ENCODE data around the gene NRSN1. TPM values are rescaled to one million over a fixed set of nuclear protein-coding genes. Genes with fewer than 3 reads are reported as not detected.

NRSN1 gene
- total and polyA plus RNA-seq, 4 donors: not detected

DNA sequence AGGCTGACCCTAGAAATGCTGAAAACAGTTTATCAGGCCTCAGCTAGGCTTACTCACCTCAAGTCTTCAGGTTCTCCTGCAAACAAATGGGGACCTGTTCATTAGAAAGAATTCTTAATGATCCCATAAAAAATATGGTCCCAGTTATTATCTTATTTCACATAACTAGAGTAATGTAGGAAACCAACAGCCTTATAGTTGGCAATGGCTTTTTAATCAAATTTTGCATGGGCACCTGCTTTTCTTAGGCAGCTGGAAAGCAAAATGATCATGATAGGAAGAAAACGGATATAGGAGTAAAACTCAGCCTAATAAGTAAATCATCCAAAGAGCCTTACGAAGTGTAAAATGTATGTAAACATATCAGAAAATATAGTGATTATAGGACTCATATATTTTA, 1.3 kb downstream of the NRSN1 start:
- TF ChIP-seq EGR1 (IDR thresholded peaks at IDR 0.05; ENCODE audit: low read depth in 2 of 2) (no peak), FOXA2 (IDR thresholded peaks at IDR 0.05) (no peak), HNF4A (conservative IDR thresholded peaks at IDR 0.05) (no peak), JUND (IDR thresholded peaks at IDR 0.05) (no peak), TAF1 (conservative IDR thresholded peaks at IDR 0.05) (no peak), FOXA1 (IDR thresholded peaks at IDR 0.05) (no peak), NR2F2 (IDR thresholded peaks at IDR 0.05) (no peak), RXRA (IDR thresholded peaks at IDR 0.05) (no peak)
- TF ChIP-seq, protein P1, sequence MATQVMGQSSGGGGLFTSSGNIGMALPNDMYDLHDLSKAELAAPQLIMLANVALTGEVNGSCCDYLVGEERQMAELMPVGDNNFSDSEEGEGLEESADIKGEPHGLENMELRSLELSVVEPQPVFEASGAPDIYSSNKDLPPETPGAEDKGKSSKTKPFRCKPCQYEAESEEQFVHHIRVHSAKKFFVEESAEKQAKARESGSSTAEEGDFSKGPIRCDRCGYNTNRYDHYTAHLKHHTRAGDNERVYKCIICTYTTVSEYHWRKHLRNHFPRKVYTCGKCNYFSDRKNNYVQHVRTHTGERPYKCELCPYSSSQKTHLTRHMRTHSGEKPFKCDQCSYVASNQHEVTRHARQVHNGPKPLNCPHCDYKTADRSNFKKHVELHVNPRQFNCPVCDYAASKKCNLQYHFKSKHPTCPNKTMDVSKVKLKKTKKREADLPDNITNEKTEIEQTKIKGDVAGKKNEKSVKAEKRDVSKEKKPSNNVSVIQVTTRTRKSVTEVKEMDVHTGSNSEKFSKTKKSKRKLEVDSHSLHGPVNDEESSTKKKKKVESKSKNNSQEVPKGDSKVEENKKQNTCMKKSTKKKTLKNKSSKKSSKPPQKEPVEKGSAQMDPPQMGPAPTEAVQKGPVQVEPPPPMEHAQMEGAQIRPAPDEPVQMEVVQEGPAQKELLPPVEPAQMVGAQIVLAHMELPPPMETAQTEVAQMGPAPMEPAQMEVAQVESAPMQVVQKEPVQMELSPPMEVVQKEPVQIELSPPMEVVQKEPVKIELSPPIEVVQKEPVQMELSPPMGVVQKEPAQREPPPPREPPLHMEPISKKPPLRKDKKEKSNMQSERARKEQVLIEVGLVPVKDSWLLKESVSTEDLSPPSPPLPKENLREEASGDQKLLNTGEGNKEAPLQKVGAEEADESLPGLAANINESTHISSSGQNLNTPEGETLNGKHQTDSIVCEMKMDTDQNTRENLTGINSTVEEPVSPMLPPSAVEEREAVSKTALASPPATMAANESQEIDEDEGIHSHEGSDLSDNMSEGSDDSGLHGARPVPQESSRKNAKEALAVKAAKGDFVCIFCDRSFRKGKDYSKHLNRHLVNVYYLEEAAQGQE (IDR thresholded peaks at IDR 0.05): no peak
- TF ChIP-seq, protein P2, sequence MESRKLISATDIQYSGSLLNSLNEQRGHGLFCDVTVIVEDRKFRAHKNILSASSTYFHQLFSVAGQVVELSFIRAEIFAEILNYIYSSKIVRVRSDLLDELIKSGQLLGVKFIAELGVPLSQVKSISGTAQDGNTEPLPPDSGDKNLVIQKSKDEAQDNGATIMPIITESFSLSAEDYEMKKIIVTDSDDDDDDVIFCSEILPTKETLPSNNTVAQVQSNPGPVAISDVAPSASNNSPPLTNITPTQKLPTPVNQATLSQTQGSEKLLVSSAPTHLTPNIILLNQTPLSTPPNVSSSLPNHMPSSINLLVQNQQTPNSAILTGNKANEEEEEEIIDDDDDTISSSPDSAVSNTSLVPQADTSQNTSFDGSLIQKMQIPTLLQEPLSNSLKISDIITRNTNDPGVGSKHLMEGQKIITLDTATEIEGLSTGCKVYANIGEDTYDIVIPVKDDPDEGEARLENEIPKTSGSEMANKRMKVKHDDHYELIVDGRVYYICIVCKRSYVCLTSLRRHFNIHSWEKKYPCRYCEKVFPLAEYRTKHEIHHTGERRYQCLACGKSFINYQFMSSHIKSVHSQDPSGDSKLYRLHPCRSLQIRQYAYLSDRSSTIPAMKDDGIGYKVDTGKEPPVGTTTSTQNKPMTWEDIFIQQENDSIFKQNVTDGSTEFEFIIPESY (IDR thresholded peaks at IDR 0.05): no peak
- TF ChIP-seq, protein P3, sequence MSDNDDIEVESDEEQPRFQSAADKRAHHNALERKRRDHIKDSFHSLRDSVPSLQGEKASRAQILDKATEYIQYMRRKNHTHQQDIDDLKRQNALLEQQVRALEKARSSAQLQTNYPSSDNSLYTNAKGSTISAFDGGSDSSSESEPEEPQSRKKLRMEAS (IDR thresholded peaks at IDR 0.05): no peak
- Histone ChIP-seq H3K27ac (ENCODE audit: low read depth in 1 of 2, low read length in 2 of 2) (no peak overlapping the region), H3K36me3 (ENCODE audit: control insufficient read depth in 4 of 4, insufficient read depth in 3 of 4, low read depth in 1 of 4, low read length in 3 of 4) (no peaks in the 10 kb centered on the region), H3K9me3 (ENCODE audit: control insufficient read depth in 4 of 4, low read length in 3 of 4) (peaks cover 0 to 2% (median 0%) of the 10 kb centered on the region in 4 donors), H3K27me3 (ENCODE audit: control insufficient read depth in 4 of 4, insufficient read depth in 4 of 4, low read length in 3 of 4) (no peaks in the 10 kb centered on the region), H3K9ac (ENCODE audit: low read depth in 1 of 2, low read length in 2 of 2) (no peak overlapping the region), H3K4me3 (ENCODE audit: low read depth in 1 of 3, low read length in 3 of 3) (no peak overlapping the region), H3K4me1 (ENCODE audit: control insufficient read depth in 4 of 4, insufficient read depth in 4 of 4, low read length in 3 of 4) (peaks cover 0 to 3% (median 0%) of the 10 kb centered on the region in 4 donors)
- no peak for DNase-seq (ENCODE audit: low spot score)
- 72% methylated on average over 2 of the region's 2 CpGs for WGBS

DNA sequence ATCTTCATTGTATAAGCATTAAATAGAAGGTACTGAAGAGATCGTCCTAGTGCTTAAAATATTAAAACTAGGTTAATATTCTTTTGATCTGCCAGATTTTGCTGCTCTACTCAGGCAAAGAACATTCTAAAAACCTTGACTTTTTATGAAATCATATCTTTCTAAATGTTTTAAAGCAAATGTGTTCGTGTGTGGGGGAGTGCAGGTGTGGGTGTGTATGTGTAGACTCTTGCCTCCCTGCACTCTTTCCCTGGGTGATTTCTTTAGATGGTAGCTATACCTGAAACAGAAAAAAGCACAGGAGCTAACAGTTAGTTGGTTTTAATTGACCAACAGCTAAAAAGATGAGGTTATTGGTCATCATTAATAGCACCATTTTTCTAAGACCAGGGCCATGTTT, 5.7 kb downstream of the NRSN1 start:
- DNase-seq (ENCODE audit: low spot score): no peak
- Histone ChIP-seq H3K27ac (ENCODE audit: low read depth in 1 of 2, low read length in 2 of 2) (no peak overlapping the region), H3K9ac (ENCODE audit: low read depth in 1 of 2, low read length in 2 of 2) (no peak overlapping the region), H3K9me3 (ENCODE audit: control insufficient read depth in 4 of 4, low read length in 3 of 4) (no peaks in the 10 kb centered on the region), H3K36me3 (ENCODE audit: control insufficient read depth in 4 of 4, insufficient read depth in 3 of 4, low read depth in 1 of 4, low read length in 3 of 4) (no peaks in the 10 kb centered on the region), H3K4me3 (ENCODE audit: low read depth in 1 of 3, low read length in 3 of 3) (no peak overlapping the region), H3K27me3 (ENCODE audit: control insufficient read depth in 4 of 4, insufficient read depth in 4 of 4, low read length in 3 of 4) (peaks cover 0 to 3% (median 0%) of the 10 kb centered on the region in 4 donors), H3K4me1 (ENCODE audit: control insufficient read depth in 4 of 4, insufficient read depth in 4 of 4, low read length in 3 of 4) (no peaks in the 10 kb centered on the region)
- no peak for TF ChIP-seq FOXA2 (IDR thresholded peaks at IDR 0.05)
- TF ChIP-seq, protein P2 (IDR thresholded peaks at IDR 0.05): no peak
- TF ChIP-seq YY1 (IDR thresholded peaks at IDR 0.05): no peak
- TF ChIP-seq, protein P4, sequence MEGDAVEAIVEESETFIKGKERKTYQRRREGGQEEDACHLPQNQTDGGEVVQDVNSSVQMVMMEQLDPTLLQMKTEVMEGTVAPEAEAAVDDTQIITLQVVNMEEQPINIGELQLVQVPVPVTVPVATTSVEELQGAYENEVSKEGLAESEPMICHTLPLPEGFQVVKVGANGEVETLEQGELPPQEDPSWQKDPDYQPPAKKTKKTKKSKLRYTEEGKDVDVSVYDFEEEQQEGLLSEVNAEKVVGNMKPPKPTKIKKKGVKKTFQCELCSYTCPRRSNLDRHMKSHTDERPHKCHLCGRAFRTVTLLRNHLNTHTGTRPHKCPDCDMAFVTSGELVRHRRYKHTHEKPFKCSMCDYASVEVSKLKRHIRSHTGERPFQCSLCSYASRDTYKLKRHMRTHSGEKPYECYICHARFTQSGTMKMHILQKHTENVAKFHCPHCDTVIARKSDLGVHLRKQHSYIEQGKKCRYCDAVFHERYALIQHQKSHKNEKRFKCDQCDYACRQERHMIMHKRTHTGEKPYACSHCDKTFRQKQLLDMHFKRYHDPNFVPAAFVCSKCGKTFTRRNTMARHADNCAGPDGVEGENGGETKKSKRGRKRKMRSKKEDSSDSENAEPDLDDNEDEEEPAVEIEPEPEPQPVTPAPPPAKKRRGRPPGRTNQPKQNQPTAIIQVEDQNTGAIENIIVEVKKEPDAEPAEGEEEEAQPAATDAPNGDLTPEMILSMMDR (IDR thresholded peaks at IDR 0.05; ENCODE audit: low read depth, low read length, missing input control): no peak
- no peak for TF ChIP-seq EGR1 (IDR thresholded peaks at IDR 0.05; ENCODE audit: low read depth in 2 of 2)
- no peak for TF ChIP-seq RXRA (IDR thresholded peaks at IDR 0.05)
- no peak for TF ChIP-seq HNF4A (conservative IDR thresholded peaks at IDR 0.05)
- no peak for TF ChIP-seq GABPA (IDR thresholded peaks at IDR 0.05 in 1 of 2, conservative IDR thresholded peaks at IDR 0.05 in 1 of 2)
- 64% methylated on average over 2 of the region's 2 CpGs for WGBS

All from liver (tissue), 9 donors.